ENCODE measurements around the gene ERGIC1. TPM values are rescaled to one million over a fixed set of nuclear protein-coding genes. Genes with fewer than 3 reads are reported as not detected.

Gene ERGIC1
- total and polyA plus RNA-seq, 2 of the 13 experiments (the other 11 are each of a cell fraction or from before 2014, with no cell fraction given) = 78.5 to 184 TPM

DNA sequence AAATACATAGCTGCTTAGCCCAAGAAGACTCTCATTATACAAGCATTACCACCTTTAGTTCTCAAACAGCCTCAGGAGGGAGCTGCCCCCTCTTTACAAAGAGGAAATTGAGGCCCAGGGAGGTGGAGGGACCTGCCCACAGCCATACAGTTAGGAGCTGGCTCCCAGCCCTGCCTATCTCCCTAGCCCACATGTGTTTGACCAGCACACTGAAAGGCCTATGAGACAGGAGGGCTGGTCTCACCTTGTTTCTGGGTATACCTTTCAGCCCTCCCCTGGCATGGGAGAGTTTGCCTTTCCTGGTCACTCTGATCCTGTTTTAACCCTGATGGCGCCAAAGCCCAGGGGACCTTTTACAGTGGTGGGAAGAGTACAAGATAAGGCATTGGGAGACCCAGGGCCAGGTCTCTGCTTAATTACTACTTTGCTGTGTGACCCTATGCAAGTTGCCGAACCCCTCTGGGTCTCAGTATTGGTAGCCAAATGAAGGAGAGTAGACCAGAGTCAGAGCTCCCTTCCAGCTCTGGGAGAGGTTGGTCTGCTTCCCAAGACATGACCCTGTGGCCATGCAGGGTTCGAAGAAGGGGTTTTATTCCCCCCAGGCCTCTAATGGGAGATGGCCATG lies 64.3 kb downstream of the ERGIC1 start:
- no peaks in the 10 kb centered on the region for H3K9me3 ChIP-seq (ENCODE audit: low read length)
- H3K4me2 ChIP-seq (ENCODE audit: low read depth, low read length) = no peak overlapping the region
- TF ChIP-seq ZC3H13 (CRISPR knock-in tag; IDR thresholded peaks at IDR 0.05) (no peak), ZNF768 (CRISPR knock-in tag; IDR thresholded peaks at IDR 0.05) (peak; percentile 68)
- TF ChIP-seq, protein P1, sequence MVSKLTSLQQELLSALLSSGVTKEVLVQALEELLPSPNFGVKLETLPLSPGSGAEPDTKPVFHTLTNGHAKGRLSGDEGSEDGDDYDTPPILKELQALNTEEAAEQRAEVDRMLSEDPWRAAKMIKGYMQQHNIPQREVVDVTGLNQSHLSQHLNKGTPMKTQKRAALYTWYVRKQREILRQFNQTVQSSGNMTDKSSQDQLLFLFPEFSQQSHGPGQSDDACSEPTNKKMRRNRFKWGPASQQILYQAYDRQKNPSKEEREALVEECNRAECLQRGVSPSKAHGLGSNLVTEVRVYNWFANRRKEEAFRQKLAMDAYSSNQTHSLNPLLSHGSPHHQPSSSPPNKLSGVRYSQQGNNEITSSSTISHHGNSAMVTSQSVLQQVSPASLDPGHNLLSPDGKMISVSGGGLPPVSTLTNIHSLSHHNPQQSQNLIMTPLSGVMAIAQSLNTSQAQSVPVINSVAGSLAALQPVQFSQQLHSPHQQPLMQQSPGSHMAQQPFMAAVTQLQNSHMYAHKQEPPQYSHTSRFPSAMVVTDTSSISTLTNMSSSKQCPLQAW (CRISPR knock-in tag; IDR thresholded peaks at IDR 0.05) = no peak
- no peak overlapping the region for H3K4me3 ChIP-seq (replicated peaks in 1 of 3; ENCODE audit: insufficient read depth in 1 of 3, low read depth in 2 of 3, low read length in 3 of 3)
- H3K36me3 ChIP-seq (replicated peaks in 1 of 2; ENCODE audit: control insufficient read depth in 1 of 2, insufficient read depth in 2 of 2, low read length in 2 of 2) = peaks cover 19 to 29% of the 10 kb centered on the region in 2 experiments
- DNase-seq (ENCODE audit: low spot score) (no peak), ATAC-seq (no peak), FAIRE-seq (no peak)
- in situ Hi-C loops (cut with HindIII; ENCODE audit: extremely low pct_ligation_motif_present, low pct_unique_long_range_greater_than_20kb) (no loop called here), intact Hi-C loops (cut with micrococcal nuclease; ENCODE audit: unreplicated experiment) (no loop called here)
- H3K27ac ChIP-seq (ENCODE audit: extremely low read length, insufficient read depth, low read length) = no peak overlapping the region
- peaks cover 51% of the 10 kb centered on the region for H3K4me1 ChIP-seq (ENCODE audit: insufficient read depth, low read length)
- ChIA-PET POLR2A (interaction anchor here (0.8 to 8.6 kb wide), 3 partner anchors 39 to 127 kb away, joined by 4 to 31 read pairs (median 9); partner anchors contain the start of gene DUSP1), CTCF (ENCODE audit: low intra/inter-chr PET ratio, low total read pairs) (no interaction called here)
- BruUV-seq (replicated peaks) = no TSS peak
- H2AFZ ChIP-seq (ENCODE audit: low read length) = no peak overlapping the region
- H4K20me1 ChIP-seq (ENCODE audit: insufficient read depth, low read length) = no peaks in the 10 kb centered on the region
- no peaks in the 10 kb centered on the region for H3K27me3 ChIP-seq (ENCODE audit: control insufficient read depth in 1 of 2, insufficient read depth in 2 of 2, low read length in 2 of 2)
- H3K79me2 ChIP-seq (ENCODE audit: insufficient read depth, low read length) = no peaks in the 10 kb centered on the region
- H3K9ac ChIP-seq (ENCODE audit: insufficient read depth, low read depth, low read length) = no peak overlapping the region
- 100% methylated on average over 2 of the region's 3 CpGs for WGBS (ENCODE audit: low lambda C conversion rate)

DNA sequence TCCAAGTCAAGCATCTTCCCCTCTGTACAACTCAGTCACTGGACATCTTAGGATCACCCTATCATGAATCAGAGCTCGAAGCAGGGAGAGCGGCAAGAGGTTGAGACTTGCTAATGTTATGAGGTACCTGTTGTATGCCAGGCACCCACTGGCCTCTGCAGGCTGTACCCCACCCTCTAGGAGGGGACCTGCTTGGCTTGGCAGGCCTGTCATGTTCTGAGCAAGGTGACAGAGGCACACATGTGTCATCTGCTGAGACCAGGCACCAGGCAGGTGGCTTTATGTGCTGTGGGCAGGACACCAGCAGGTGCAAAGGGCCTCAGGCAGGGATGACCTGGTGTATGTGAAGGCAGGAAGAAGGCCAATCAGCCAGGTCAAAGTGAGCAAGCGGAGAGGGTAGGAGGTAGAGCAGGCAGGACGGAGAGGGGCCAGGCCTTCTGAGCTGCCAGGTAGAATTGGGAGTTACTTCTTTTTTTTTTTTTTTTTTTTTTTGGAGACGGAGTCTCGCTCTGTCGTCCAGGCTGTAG lies 64.9 kb downstream of the ERGIC1 start:
- peaks cover 57% of the 10 kb centered on the region for H3K4me1 ChIP-seq (ENCODE audit: insufficient read depth, low read length)
- H3K36me3 ChIP-seq (replicated peaks in 1 of 2; ENCODE audit: control insufficient read depth in 1 of 2, insufficient read depth in 2 of 2, low read length in 2 of 2) = peaks cover 19 to 29% of the 10 kb centered on the region in 2 experiments
- no peaks in the 10 kb centered on the region for H3K27me3 ChIP-seq (ENCODE audit: control insufficient read depth in 1 of 2, insufficient read depth in 2 of 2, low read length in 2 of 2)
- ChIA-PET POLR2A (interaction anchor here (0.8 to 8.6 kb wide), 3 partner anchors 40 to 128 kb away, joined by 4 to 31 read pairs (median 9); partner anchors contain the start of gene DUSP1), CTCF (ENCODE audit: low intra/inter-chr PET ratio, low total read pairs) (no interaction called here)
- DNase-seq (ENCODE audit: low spot score) (no peak), FAIRE-seq (no peak), ATAC-seq (no peak)
- H3K4me2 ChIP-seq (ENCODE audit: low read depth, low read length) = no peak overlapping the region
- WGBS (ENCODE audit: low lambda C conversion rate) = 92% methylated on average over 5 of the region's 7 CpGs
- no TSS peak for BruUV-seq (replicated peaks)
- no peaks in the 10 kb centered on the region for H3K79me2 ChIP-seq (ENCODE audit: insufficient read depth, low read length)
- in situ Hi-C loops (cut with HindIII; ENCODE audit: extremely low pct_ligation_motif_present, low pct_unique_long_range_greater_than_20kb) = no loop called here
- H3K27ac ChIP-seq (ENCODE audit: extremely low read length, insufficient read depth, low read length) = no peak overlapping the region
- no peak for TF ChIP-seq MAF1 (CRISPR knock-in tag; IDR thresholded peaks at IDR 0.05; ENCODE audit: borderline replicate concordance)
- TF ChIP-seq, protein P2, sequence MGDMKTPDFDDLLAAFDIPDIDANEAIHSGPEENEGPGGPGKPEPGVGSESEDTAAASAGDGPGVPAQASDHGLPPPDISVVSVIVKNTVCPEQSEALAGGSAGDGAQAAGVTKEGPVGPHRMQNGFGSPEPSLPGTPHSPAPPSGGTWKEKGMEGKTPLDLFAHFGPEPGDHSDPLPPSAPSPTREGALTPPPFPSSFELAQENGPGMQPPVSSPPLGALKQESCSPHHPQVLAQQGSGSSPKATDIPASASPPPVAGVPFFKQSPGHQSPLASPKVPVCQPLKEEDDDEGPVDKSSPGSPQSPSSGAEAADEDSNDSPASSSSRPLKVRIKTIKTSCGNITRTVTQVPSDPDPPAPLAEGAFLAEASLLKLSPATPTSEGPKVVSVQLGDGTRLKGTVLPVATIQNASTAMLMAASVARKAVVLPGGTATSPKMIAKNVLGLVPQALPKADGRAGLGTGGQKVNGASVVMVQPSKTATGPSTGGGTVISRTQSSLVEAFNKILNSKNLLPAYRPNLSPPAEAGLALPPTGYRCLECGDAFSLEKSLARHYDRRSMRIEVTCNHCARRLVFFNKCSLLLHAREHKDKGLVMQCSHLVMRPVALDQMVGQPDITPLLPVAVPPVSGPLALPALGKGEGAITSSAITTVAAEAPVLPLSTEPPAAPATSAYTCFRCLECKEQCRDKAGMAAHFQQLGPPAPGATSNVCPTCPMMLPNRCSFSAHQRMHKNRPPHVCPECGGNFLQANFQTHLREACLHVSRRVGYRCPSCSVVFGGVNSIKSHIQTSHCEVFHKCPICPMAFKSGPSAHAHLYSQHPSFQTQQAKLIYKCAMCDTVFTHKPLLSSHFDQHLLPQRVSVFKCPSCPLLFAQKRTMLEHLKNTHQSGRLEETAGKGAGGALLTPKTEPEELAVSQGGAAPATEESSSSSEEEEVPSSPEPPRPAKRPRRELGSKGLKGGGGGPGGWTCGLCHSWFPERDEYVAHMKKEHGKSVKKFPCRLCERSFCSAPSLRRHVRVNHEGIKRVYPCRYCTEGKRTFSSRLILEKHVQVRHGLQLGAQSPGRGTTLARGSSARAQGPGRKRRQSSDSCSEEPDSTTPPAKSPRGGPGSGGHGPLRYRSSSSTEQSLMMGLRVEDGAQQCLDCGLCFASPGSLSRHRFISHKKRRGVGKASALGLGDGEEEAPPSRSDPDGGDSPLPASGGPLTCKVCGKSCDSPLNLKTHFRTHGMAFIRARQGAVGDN (CRISPR knock-in tag; IDR thresholded peaks at IDR 0.05) = peak; percentile 22; the same call in 1 of the 2 replicates
- no peak overlapping the region for H3K4me3 ChIP-seq (replicated peaks in 1 of 3; ENCODE audit: insufficient read depth in 1 of 3, low read depth in 2 of 3, low read length in 3 of 3)
- no peaks in the 10 kb centered on the region for H3K9me3 ChIP-seq (ENCODE audit: low read length)
- H3K9ac ChIP-seq (ENCODE audit: insufficient read depth, low read depth, low read length) = no peak overlapping the region
- H2AFZ ChIP-seq (ENCODE audit: low read length) = no peak overlapping the region
- no peaks in the 10 kb centered on the region for H4K20me1 ChIP-seq (ENCODE audit: insufficient read depth, low read length)
- intact Hi-C loops (cut with micrococcal nuclease; ENCODE audit: unreplicated experiment) = no loop called here
